Endothelial cell (in vitro differentiated cells): ENCODE results near the gene OR4X1. TPM values are rescaled to one million over a fixed set of nuclear protein-coding genes. Genes with fewer than 3 reads are reported as not detected.
"Not testable (repeated sequence)": the region's sequence is repeated elsewhere in the genome, so short reads cannot be mapped to it uniquely, and the experiment has no call there.

ENCODE experiments used
- DNase-seq: peaks from one replicate; pipeline ENCODE4 v3.0.0; 2021; ENCODE audit warnings: low spot score
- H3K27ac Mint-ChIP-seq: one replicate; pipeline ENCODE4 v1.8.0; 2021; ENCODE audit warnings: mixed read lengths, inconsistent platforms; ENCODE audit not compliant: unreplicated experiment
- H3K27me3 Mint-ChIP-seq: one replicate; pipeline ENCODE4 v1.8.0; 2021; ENCODE audit warnings: mild to moderate bottlenecking, moderate library complexity, mixed read lengths, inconsistent platforms; ENCODE audit not compliant: unreplicated experiment
- H3K36me3 Mint-ChIP-seq: one replicate; pipeline ENCODE4 v1.8.0; 2021; ENCODE audit warnings: mild to moderate bottlenecking, low read depth, mixed read lengths, inconsistent platforms; ENCODE audit not compliant: unreplicated experiment
- H3K4me1 Mint-ChIP-seq: one replicate; pipeline ENCODE4 v1.8.0; 2021; ENCODE audit warnings: mild to moderate bottlenecking, mixed read lengths, inconsistent platforms; ENCODE audit not compliant: unreplicated experiment
- H3K4me3 Mint-ChIP-seq: one replicate; pipeline ENCODE4 v1.8.0; 2021; ENCODE audit warnings: mild to moderate bottlenecking, mixed read lengths, inconsistent platforms; ENCODE audit not compliant: unreplicated experiment
- H3K9me3 Mint-ChIP-seq: one replicate; pipeline ENCODE4 v1.8.0; 2021; ENCODE audit warnings: mixed read lengths, inconsistent platforms; ENCODE audit not compliant: unreplicated experiment
- long read RNA-seq: library from polyadenylated mRNA; unstranded; transcript quantifications from one replicate; pipeline ENCODE4 v2.0.0, GENCODE V29; 2020; ENCODE audit not compliant: unreplicated experiment
- total RNA-seq: library from RNA; stranded (reverse); fragmentation: NEBNext Ultra II Directional; extraction: Animal tissue kit (Norgen Biotek cat#: 25700); gene quantifications from one replicate; pipeline ENCODE4 v1.2.1, GENCODE V29; 2021; ENCODE audit not compliant: unreplicated experiment
- TF ChIP-seq, protein P1 (sequence below): fragments of 200-600 bp; sonication (generic); IDR thresholded peaks from one replicate; pipeline ENCODE4 v1.5.0; 2021; ENCODE audit warnings: antibody characterized with exemption; ENCODE audit not compliant: unreplicated experiment

The OR4X1 gene, protein sequence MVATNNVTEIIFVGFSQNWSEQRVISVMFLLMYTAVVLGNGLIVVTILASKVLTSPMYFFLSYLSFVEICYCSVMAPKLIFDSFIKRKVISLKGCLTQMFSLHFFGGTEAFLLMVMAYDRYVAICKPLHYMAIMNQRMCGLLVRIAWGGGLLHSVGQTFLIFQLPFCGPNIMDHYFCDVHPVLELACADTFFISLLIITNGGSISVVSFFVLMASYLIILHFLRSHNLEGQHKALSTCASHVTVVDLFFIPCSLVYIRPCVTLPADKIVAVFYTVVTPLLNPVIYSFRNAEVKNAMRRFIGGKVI
- not detected for total RNA-seq
- long read RNA-seq = 0 reads

DNA sequence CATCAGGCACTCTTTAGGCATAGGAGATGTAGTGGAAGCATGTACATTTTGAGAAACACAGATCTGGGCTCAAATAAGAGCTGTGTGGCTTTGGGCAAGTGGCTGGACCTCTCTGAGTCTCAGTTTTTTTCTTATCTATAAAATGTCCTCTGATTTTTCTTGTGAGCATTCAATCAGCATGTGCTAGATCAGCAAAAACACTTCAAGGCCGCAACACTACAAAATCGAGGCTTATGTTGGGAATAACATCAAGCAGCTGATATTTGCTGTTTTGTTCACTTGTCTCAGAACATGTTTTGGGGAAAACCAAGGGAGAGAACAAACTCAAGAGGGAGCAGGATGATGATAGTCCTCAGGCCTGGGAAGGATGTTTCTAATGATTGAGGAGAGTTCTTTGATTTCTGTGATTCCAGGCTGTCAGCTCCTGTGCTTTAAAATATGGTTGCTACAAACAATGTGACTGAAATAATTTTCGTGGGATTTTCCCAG lies at the start of gene OR4X1:
TSS of gene OR4X1 (plus strand) at position 439 of the 489 bp plus-strand sequence. CDS start at position 439, 0 bp downstream.
- TF ChIP-seq, protein P1, sequence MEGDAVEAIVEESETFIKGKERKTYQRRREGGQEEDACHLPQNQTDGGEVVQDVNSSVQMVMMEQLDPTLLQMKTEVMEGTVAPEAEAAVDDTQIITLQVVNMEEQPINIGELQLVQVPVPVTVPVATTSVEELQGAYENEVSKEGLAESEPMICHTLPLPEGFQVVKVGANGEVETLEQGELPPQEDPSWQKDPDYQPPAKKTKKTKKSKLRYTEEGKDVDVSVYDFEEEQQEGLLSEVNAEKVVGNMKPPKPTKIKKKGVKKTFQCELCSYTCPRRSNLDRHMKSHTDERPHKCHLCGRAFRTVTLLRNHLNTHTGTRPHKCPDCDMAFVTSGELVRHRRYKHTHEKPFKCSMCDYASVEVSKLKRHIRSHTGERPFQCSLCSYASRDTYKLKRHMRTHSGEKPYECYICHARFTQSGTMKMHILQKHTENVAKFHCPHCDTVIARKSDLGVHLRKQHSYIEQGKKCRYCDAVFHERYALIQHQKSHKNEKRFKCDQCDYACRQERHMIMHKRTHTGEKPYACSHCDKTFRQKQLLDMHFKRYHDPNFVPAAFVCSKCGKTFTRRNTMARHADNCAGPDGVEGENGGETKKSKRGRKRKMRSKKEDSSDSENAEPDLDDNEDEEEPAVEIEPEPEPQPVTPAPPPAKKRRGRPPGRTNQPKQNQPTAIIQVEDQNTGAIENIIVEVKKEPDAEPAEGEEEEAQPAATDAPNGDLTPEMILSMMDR = no peak
- H3K27me3 Mint-ChIP-seq = peaks cover 1% of the 10 kb centered on the region

DNA sequence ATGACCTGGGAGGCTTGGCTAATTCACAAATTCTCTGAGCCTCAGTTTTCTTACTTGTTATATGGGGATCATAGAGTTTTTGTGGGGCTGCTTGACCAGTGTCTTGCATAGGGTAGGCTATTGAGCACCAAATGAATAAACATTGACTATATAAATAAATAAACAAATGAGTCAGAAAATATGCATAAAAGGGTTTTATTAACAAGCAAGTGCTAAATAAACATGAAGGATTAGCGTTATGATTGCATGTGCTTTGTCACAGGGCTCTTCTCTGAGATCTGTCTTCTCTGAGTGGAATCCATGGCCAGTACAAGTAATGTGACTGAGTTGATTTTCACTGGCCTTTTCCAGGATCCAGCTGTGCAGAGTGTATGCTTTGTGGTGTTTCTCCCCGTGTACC lies 47.2 kb upstream of the OR4X1 start, which contains the start of gene OR4B1:
TSS of gene OR4B1 (plus strand) at position 301 of the 400 bp plus-strand sequence. CDS start at position 301, 0 bp downstream.
- Mint-ChIP-seq H3K4me1 (no peaks in the 10 kb centered on the region), H3K27ac (no peak within 1 kb of the TSS), H3K27me3 (peaks cover 7% of the 10 kb centered on the region), H3K4me3 (no peak within 1 kb of the TSS), H3K9me3 (peaks cover 25% of the 10 kb centered on the region), H3K36me3 (peaks cover 11% of the 10 kb centered on the region)
- no peak for DNase-seq
- TF ChIP-seq, protein P1 = no peak

More for the DNA sequence above, at the start of gene OR4X1:
- Mint-ChIP-seq H3K9me3 (peaks cover 37% of the 10 kb centered on the region), H3K36me3 (peaks cover 18% of the 10 kb centered on the region), H3K27ac (no peak within 1 kb of the TSS), H3K4me3 (no peak within 1 kb of the TSS), H3K4me1 (no peaks in the 10 kb centered on the region)
- DNase-seq = no peak

GRCh38 chr11:48228761-48229160 lies 34.9 kb upstream of the OR4X1 start:
- Mint-ChIP-seq H3K4me1 (no peaks in the 10 kb centered on the region), H3K27ac (no peak overlapping the region), H3K36me3 (peaks cover 8% of the 10 kb centered on the region), H3K9me3 (peaks cover 32% of the 10 kb centered on the region), H3K27me3 (peaks cover 8% of the 10 kb centered on the region), H3K4me3 (no peak overlapping the region)
- DNase-seq = no peak
- TF ChIP-seq, protein P1 = no peak

- not testable (repeated sequence) for H3K27me3 Mint-ChIP-seq, H3K4me1 Mint-ChIP-seq, H3K36me3 Mint-ChIP-seq, H3K27ac Mint-ChIP-seq, H3K4me3 Mint-ChIP-seq, DNase-seq
- H3K9me3 Mint-ChIP-seq = peaks cover 32% of the 10 kb centered on the region
Measured at GRCh38 chr11:48230057-48230456, 33.6 kb upstream of the OR4X1 start.

DNA sequence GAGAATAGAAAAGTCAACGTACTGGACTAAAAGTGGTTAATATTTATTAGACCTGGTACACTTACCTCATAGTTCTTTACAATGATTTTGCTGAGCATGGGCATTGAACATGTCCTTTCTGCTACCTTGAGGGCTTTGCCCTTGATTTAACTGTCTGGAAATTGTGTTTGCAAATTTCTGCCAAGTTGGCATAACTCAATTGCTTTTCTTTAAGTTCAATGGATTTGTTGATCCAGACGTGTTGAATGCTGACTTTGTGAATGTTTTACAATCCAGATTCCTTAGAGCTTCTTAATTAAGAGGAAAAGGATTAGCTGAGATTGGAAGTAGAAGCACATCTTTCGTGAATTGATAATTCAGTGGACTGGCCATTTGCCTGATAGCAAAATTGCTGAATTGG lies 25.9 kb upstream of the OR4X1 start:
- DNase-seq = no peak
- Mint-ChIP-seq H3K27ac (no peak overlapping the region), H3K9me3 (peaks cover 55% of the 10 kb centered on the region), H3K4me3 (no peak overlapping the region), H3K4me1 (no peaks in the 10 kb centered on the region), H3K36me3 (peaks cover 4% of the 10 kb centered on the region), H3K27me3 (peaks cover 1% of the 10 kb centered on the region)
- TF ChIP-seq, protein P1 = no peak
